ENCODE results near the gene HIGD1B. TPM values are rescaled to one million over a fixed set of nuclear protein-coding genes. Genes with fewer than 3 reads are reported as not detected.

HIGD1B gene
- total RNA-seq, 1 donor from 2014 or later, result not detected

DNA sequence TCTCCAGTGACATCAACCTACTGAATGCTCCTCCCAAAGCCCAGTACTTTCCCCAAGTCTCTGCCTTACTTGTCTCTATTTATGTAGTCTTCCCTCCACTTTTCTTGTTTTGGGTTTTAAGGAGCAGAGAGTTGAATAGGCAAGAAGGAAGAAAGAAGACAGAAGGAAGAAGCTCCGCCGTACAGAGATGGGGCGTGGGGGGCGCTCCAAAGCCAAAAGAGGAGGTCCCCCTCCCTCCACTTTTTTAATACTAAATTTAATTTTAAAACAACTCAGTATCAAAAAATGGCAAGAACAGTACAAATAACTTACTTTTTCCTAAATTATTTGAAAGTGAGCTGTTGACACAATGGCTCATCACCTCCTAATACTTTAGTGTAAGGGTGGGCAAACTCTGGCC, 47.0 kb downstream of the HIGD1B start:
- intact Hi-C loops (cut with micrococcal nuclease), result loop anchor here (10.0 kb wide), 1 partner anchor 190 kb away; the partner anchor contains the start of gene DBF4B
- CTCF ChIA-PET, result no interaction called here
- Mint-ChIP-seq H3K4me1 (peaks cover 27% of the 10 kb centered on the region), H3K36me3 (ENCODE audit: low read depth) (peaks cover 47% of the 10 kb centered on the region), H3K27ac (no peak overlapping the region), H3K27me3 (no peaks in the 10 kb centered on the region), H3K9me3 (no peaks in the 10 kb centered on the region), H3K4me3 (no peak overlapping the region)
- POLR2A ChIA-PET, result no interaction called here
- DNase-seq, result no peak
- no peak for ATAC-seq (ENCODE audit: low read depth)
- TF ChIP-seq, protein P1, sequence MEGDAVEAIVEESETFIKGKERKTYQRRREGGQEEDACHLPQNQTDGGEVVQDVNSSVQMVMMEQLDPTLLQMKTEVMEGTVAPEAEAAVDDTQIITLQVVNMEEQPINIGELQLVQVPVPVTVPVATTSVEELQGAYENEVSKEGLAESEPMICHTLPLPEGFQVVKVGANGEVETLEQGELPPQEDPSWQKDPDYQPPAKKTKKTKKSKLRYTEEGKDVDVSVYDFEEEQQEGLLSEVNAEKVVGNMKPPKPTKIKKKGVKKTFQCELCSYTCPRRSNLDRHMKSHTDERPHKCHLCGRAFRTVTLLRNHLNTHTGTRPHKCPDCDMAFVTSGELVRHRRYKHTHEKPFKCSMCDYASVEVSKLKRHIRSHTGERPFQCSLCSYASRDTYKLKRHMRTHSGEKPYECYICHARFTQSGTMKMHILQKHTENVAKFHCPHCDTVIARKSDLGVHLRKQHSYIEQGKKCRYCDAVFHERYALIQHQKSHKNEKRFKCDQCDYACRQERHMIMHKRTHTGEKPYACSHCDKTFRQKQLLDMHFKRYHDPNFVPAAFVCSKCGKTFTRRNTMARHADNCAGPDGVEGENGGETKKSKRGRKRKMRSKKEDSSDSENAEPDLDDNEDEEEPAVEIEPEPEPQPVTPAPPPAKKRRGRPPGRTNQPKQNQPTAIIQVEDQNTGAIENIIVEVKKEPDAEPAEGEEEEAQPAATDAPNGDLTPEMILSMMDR (IDR thresholded peaks at IDR 0.05), result no peak

DNA sequence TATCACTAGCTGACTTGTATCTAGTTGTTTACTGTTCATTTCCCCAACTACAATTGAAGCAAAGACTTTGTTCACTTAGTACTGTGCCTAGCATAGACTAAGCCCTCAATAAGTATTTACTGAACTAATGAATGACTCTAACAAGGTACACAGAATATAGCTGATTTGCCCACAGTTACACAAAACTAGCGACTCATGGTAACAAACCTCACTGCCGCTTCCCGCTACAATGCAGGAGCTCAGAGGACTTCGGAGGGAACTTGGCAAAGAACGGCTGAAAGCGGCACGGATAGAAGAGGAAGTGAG, 51.0 kb downstream of the HIGD1B start:
- intact Hi-C loops (cut with micrococcal nuclease), result loop anchor here (1.0 to 10.0 kb wide), 5 partner anchors 49 to 712 kb away; partner anchors contain the start of genes C1QL1, DBF4B, KIF18B and NMT1
- DNase-seq (no peak), ATAC-seq (ENCODE audit: low read depth) (no peak)
- POLR2A ChIA-PET, result interaction anchor here (0.6 to 3.2 kb wide), 13 partner anchors 11 to 772 kb away, joined by 3 to 17 read pairs (median 4); partner anchors contain the start of genes GPATCH8, HEXIM1, HEXIM2 and NMT1
- Mint-ChIP-seq H3K4me1 (peaks cover 31% of the 10 kb centered on the region), H3K36me3 (ENCODE audit: low read depth) (peaks cover 27% of the 10 kb centered on the region), H3K4me3 (peak overlapping the region; percentile 96), H3K27ac (peak overlapping the region; percentile 99), H3K9me3 (no peaks in the 10 kb centered on the region), H3K27me3 (peaks cover 4% of the 10 kb centered on the region)
- CTCF ChIA-PET, result interaction anchor here (1.0 to 2.1 kb wide), 5 partner anchors 20 to 237 kb away, joined by 3 to 6 read pairs (median 3); partner anchors contain the start of gene ACBD4
- TF ChIP-seq, protein P1 (IDR thresholded peaks at IDR 0.05), result no peak

DNA sequence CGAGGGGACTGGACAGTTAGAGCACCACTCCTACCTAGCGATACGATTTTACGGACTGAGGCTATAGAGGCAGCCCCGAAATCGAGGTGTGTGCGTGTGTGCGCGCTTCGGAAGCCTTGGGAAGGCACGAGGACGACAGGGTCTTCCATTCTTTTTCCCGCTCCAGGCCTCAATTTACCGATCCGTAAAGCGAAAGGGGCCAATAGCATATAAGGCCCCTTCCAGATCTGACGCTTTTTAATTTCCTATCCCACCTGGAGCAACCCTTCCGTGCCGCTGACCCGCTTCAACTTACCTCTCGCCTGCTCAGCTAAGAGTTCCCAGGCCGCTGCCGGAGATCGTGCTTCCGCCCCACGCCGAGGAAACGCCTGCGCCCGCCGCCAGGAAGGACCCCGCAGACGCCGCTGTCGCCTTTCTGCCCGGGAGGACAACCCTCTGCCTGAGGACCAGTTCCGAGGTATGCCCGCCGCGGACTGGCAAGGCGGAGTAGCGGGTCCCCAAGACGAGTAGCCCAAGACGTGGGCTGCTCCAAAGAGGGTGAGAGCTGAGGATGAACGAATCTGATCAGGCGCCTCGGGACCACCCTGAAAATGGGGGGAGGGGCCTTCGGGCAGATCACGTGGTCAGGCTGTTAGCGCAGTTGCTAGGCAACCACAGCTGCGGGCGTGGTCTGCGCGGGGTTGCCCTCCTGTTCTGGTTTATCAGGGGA, 51.5 kb downstream of the HIGD1B start, which contains the start of gene EFTUD2:
EFTUD2 (minus strand) TSS at position 372 of the 709 bp plus-strand sequence. CDS start 4,924 bp downstream, outside the sequence.
- DNase-seq, result peak; percentile 94
- TF ChIP-seq, protein P1 (IDR thresholded peaks at IDR 0.05), result no peak
- H3K9me3 Mint-ChIP-seq, result no peaks in the 10 kb centered on the region
- peaks cover 4% of the 10 kb centered on the region for H3K27me3 Mint-ChIP-seq
- ChIA-PET CTCF (interaction anchor here (1.0 to 2.1 kb wide), 5 partner anchors 20 to 236 kb away, joined by 3 to 6 read pairs (median 3); partner anchors contain the start of gene ACBD4), POLR2A (interaction anchor here (0.6 to 3.2 kb wide), 15 partner anchors 12 to 772 kb away, joined by 3 to 17 read pairs (median 3); partner anchors contain the start of genes ACBD4, GPATCH8, HEXIM1 and HEXIM2)
- ATAC-seq (ENCODE audit: low read depth), result peak; percentile 93
- H3K4me3 Mint-ChIP-seq, result peak within 1 kb of the TSS; percentile 96
- peaks cover 31% of the 10 kb centered on the region for H3K4me1 Mint-ChIP-seq
- peaks cover 22% of the 10 kb centered on the region for H3K36me3 Mint-ChIP-seq (ENCODE audit: low read depth)
- intact Hi-C loops (cut with micrococcal nuclease), result loop anchor here (1.0 to 10.0 kb wide), 5 partner anchors 48 to 712 kb away; partner anchors contain the start of genes C1QL1, DBF4B, KIF18B and NMT1
- H3K27ac Mint-ChIP-seq, result peak within 1 kb of the TSS; percentile 99

Other genes starting within 250 kb of the HIGD1B start
- 0.24 and 0.91 TPM in 2 replicates for gene MEIOC, start 191.4 kb upstream of the HIGD1B start, total RNA-seq
- 20.1 and 22.4 TPM in 2 replicates for gene CCDC43, start 158.1 kb upstream of the HIGD1B start, total RNA-seq
- gene DBF4B, start 139.2 kb upstream of the HIGD1B start, total RNA-seq, result 10.3 and 13.8 TPM in 2 replicates
- 0.09 and 0.10 TPM in 2 replicates for gene ADAM11, start 88.9 kb upstream of the HIGD1B start, total RNA-seq
- gene GJC1, start 17.6 kb upstream of the HIGD1B start, total RNA-seq, result 0.20 TPM in 2 replicates
- gene EFTUD2, start 51.6 kb downstream of the HIGD1B start, total RNA-seq, result 168 and 192 TPM in 2 replicates
- not detected in 2 replicates for gene GFAP, start 67.6 kb downstream of the HIGD1B start, total RNA-seq
- 0.49 and 1.7 TPM in 2 replicates for gene KIF18B, start 99.9 kb downstream of the HIGD1B start, total RNA-seq
- gene C1QL1, start 120.4 kb downstream of the HIGD1B start, total RNA-seq, result not detected in 2 replicates
- 12.9 and 15.6 TPM in 2 replicates for gene DCAKD, start 203.7 kb downstream of the HIGD1B start, total RNA-seq
- 154 and 164 TPM in 2 replicates for gene NMT1, start 213.4 kb downstream of the HIGD1B start, total RNA-seq